ENCODE data around the gene LYL1. TPM values are rescaled to one million over a fixed set of nuclear protein-coding genes. Genes with fewer than 3 reads are reported as not detected.

LYL1 gene
- total and polyA plus RNA-seq, 9 of the 15 experiments (the other 6 are each of a cell fraction or from before 2014, with no cell fraction given): 1.3 to 266 (median 34.0) TPM

DNA sequence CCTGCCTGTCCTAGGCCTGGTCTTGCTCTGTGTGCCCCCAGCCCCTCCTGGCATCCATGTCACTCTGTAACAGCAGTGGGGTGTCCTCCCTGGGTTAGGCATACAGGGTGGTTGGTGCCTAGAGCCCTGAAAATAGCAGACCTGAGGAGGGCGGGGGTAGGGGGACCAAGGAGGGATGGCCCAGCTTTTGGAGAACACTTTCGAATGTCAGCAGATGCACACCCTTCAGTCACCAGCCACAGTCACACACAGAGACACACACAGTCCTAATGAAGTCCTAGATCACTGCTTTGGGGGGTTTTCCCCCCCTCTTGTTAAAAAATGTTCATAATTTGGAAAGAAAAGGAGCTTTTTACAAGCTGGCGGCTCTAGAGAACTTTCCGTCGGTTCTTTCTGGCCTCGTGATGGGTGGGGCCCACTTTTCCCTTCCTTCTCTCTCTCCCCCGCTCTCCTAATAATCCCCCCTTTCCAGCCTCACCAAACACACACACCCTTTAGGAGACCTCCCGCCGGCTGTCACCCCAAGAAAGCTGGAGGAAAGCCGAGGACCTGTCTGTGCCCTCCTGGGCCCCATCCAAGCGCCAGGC lies 47.9 kb downstream of the LYL1 start:
- H3K4me1 ChIP-seq (replicated peaks in 1 of 2; ENCODE audit: control insufficient read depth in 2 of 2, insufficient read depth in 2 of 2, low read length in 2 of 2): peaks cover 11 to 50% of the 10 kb centered on the region in 2 experiments
- intact Hi-C loops (cut with micrococcal nuclease) (no loop called here), in situ Hi-C loops (cut with MboI) (no loop called here)
- no peaks in the 10 kb centered on the region for H3K36me3 ChIP-seq (ENCODE audit: control insufficient read depth, insufficient read depth, low read length)
- no peak overlapping the region for H2AFZ ChIP-seq (ENCODE audit: low read depth, low read length)
- peaks cover 53% of the 10 kb centered on the region for H4K20me1 ChIP-seq (replicated peaks; ENCODE audit: control insufficient read depth, insufficient read depth, low read length)
- POLR2A ChIA-PET: interaction anchor here (0.7 to 1.9 kb wide), 6 partner anchors 9 to 421 kb away, joined by 3 to 11 read pairs (median 5); no protein-coding TSS in a partner anchor
- H3K27ac ChIP-seq (ENCODE audit: extremely low read depth, low read depth, low read length): no peak overlapping the region
- FAIRE-seq (no peak), ATAC-seq (no peak), DNase-seq (ENCODE audit: extremely low read depth in 1 of 4, low spot score in 3 of 4) (no peak)
- 94% methylated on average over 3 of the region's 11 CpGs for WGBS (ENCODE audit: insufficient coverage, low coverage, missing lambda C conversion rate)
- no peaks in the 10 kb centered on the region for H3K27me3 ChIP-seq (ENCODE audit: control insufficient read depth in 2 of 2, insufficient read depth in 2 of 2, low read length in 2 of 2)
- peak overlapping the region in 1 of 2 experiments; percentile 49; a peak in 1 of 4 replicates for H3K9ac ChIP-seq (ENCODE audit: insufficient read depth in 1 of 2, low read depth in 2 of 2, low read length in 2 of 2)
- CTCF ChIA-PET (ENCODE audit: low intra/inter-chr PET ratio): no interaction called here
- H3K9me1 ChIP-seq (ENCODE audit: control insufficient read depth, insufficient read depth, low read length): peaks cover 6% of the 10 kb centered on the region
- H3K4me2 ChIP-seq (ENCODE audit: insufficient read depth, low read length): no peak overlapping the region
- peaks cover 11% of the 10 kb centered on the region; the same call in 2 of the 3 replicates for H3K79me2 ChIP-seq (ENCODE audit: control insufficient read depth, insufficient read depth, low read length)
- BruUV-seq (replicated peaks): no TSS peak
- no peaks in the 10 kb centered on the region for H3K9me3 ChIP-seq (replicated peaks; ENCODE audit: control insufficient read depth, insufficient read depth, low read depth, low read length)
- H3K4me3 ChIP-seq: no peak overlapping the region
- TF ChIP-seq SRSF1 (IDR thresholded peaks at IDR 0.05; ENCODE audit: low read depth, low read length): no peak
- TF ChIP-seq RUNX1 (IDR thresholded peaks at IDR 0.05; ENCODE audit: low read depth): no peak
- no peak for TF ChIP-seq TOE1 (IDR thresholded peaks at IDR 0.05; ENCODE audit: borderline replicate concordance)
- no peak for TF ChIP-seq TOE1 (CRISPR knock-in tag; IDR thresholded peaks at IDR 0.05; ENCODE audit: borderline replicate concordance, low read depth)
- TF ChIP-seq, protein P1, sequence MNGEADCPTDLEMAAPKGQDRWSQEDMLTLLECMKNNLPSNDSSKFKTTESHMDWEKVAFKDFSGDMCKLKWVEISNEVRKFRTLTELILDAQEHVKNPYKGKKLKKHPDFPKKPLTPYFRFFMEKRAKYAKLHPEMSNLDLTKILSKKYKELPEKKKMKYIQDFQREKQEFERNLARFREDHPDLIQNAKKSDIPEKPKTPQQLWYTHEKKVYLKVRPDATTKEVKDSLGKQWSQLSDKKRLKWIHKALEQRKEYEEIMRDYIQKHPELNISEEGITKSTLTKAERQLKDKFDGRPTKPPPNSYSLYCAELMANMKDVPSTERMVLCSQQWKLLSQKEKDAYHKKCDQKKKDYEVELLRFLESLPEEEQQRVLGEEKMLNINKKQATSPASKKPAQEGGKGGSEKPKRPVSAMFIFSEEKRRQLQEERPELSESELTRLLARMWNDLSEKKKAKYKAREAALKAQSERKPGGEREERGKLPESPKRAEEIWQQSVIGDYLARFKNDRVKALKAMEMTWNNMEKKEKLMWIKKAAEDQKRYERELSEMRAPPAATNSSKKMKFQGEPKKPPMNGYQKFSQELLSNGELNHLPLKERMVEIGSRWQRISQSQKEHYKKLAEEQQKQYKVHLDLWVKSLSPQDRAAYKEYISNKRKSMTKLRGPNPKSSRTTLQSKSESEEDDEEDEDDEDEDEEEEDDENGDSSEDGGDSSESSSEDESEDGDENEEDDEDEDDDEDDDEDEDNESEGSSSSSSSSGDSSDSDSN (IDR thresholded peaks at IDR 0.05; ENCODE audit: borderline replicate concordance in 1 of 2, low read depth in 2 of 2, low read length in 2 of 2): no peak
- no peak for TF ChIP-seq FUS (optimal IDR thresholded peaks at IDR 0.05; ENCODE audit: low read depth, low read length)
- no peak for TF ChIP-seq ZNF184 (CRISPR knock-in tag; IDR thresholded peaks at IDR 0.05)
- no peak for TF ChIP-seq DDX20 (tag; IDR thresholded peaks at IDR 0.05; ENCODE audit: low read depth)
- TF ChIP-seq ELF4 (CRISPR knock-in tag; IDR thresholded peaks at IDR 0.05): no peak
- no peak for TF ChIP-seq MYNN (IDR thresholded peaks at IDR 0.05)
- no peak for TF ChIP-seq MYNN (CRISPR knock-in tag; IDR thresholded peaks at IDR 0.05)
- no peak for TF ChIP-seq HIVEP1 (CRISPR knock-in tag; IDR thresholded peaks at IDR 0.05)
- no peak for TF ChIP-seq E2F3 (CRISPR knock-in tag; IDR thresholded peaks at IDR 0.05)
- TF ChIP-seq, protein P2, sequence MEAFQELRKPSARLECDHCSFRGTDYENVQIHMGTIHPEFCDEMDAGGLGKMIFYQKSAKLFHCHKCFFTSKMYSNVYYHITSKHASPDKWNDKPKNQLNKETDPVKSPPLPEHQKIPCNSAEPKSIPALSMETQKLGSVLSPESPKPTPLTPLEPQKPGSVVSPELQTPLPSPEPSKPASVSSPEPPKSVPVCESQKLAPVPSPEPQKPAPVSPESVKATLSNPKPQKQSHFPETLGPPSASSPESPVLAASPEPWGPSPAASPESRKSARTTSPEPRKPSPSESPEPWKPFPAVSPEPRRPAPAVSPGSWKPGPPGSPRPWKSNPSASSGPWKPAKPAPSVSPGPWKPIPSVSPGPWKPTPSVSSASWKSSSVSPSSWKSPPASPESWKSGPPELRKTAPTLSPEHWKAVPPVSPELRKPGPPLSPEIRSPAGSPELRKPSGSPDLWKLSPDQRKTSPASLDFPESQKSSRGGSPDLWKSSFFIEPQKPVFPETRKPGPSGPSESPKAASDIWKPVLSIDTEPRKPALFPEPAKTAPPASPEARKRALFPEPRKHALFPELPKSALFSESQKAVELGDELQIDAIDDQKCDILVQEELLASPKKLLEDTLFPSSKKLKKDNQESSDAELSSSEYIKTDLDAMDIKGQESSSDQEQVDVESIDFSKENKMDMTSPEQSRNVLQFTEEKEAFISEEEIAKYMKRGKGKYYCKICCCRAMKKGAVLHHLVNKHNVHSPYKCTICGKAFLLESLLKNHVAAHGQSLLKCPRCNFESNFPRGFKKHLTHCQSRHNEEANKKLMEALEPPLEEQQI (IDR thresholded peaks at IDR 0.05): no peak
- no peak for TF ChIP-seq CHD1 (IDR thresholded peaks at IDR 0.05; ENCODE audit: low read length)
- TF ChIP-seq STAT5A (IDR thresholded peaks at IDR 0.05; ENCODE audit: borderline replicate concordance, low read length): no peak
- TF ChIP-seq FOXP4 (CRISPR knock-in tag; IDR thresholded peaks at IDR 0.05; ENCODE audit: borderline replicate concordance): no peak

Data from K562 (cell line).